Omental fat pad (tissue), 4 donors: ENCODE measurements around the gene GAS2L2. TPM values are rescaled to one million over a fixed set of nuclear protein-coding genes. Genes with fewer than 3 reads are reported as not detected.

Experiments
- ATAC-seq: fragments of 150-250 bp; one replicate; pipeline ENCODE4 v1.9.1; 2016; ENCODE audit warnings: mild to moderate bottlenecking, moderate library complexity; ENCODE audit not compliant: low FRiP score
- DNase-seq: peaks from one replicate; pipeline ENCODE4 v3.0.0-alpha.2; 2019; ENCODE audit warnings: low spot score
- CTCF ChIP-seq, 3 donors: fragments of 450-650 bp; IDR thresholded peaks; one replicate each; pipeline ENCODE4 v1.5.1; 2016 to 2017; ENCODE audit warnings: antibody characterized with exemption in 3 of 3, mild to moderate bottlenecking in 3 of 3, moderate library complexity in 2 of 3
- total RNA-seq, 4 donors: library from RNA; depleted of rRNA; stranded (reverse); fragments of >200 nt; gene quantifications; one replicate each; pipeline ENCODE4 v1.1.0, GENCODE V29; 2016

Gene GAS2L2
- total RNA-seq, 4 donors from 2014 or later = 0.37 to 0.82 (median 0.48) TPM; not detected in 1

GRCh38 chr17:35734396-35734795 is 18.6 kb downstream of the GAS2L2 start:
- TF ChIP-seq CTCF (IDR thresholded peaks at IDR 0.05) = no peak
- ATAC-seq (no peak), DNase-seq (no peak)

GRCh38 chr17:35733366-35733765 is 19.7 kb downstream of the GAS2L2 start:
- DNase-seq (no peak), ATAC-seq (no peak)
- TF ChIP-seq CTCF (IDR thresholded peaks at IDR 0.05) = no peak

GRCh38 chr17:35732806-35733136 is 20.3 kb downstream of the GAS2L2 start:
- ATAC-seq (no peak), DNase-seq (no peak)
- no peak for TF ChIP-seq CTCF (IDR thresholded peaks at IDR 0.05)

GRCh38 chr17:35731917-35732805 is 20.9 kb downstream of the GAS2L2 start:
- DNase-seq = no peak
- ATAC-seq = peak; percentile 37
- TF ChIP-seq CTCF (IDR thresholded peaks at IDR 0.05) = no peak

- no peak for DNase-seq
- ATAC-seq = peak; percentile 50
- TF ChIP-seq CTCF (IDR thresholded peaks at IDR 0.05) = no peak
Observed at GRCh38 chr17:35731239-35731916, 21.7 kb downstream of the GAS2L2 start, which contains the start of gene RASL10B. Gene RASL10B, plus strand, starts transcription at chr17:35731639. Its CDS starts 3,546 bp downstream, at chr17:35735185.

- TF ChIP-seq CTCF (IDR thresholded peaks at IDR 0.05) = no peak
- ATAC-seq (no peak), DNase-seq (no peak)
Observed at GRCh38 chr17:35730400-35731005, 22.5 kb downstream of the GAS2L2 start.
